ENCODE results near the gene WDSUB1.
A peak's percentile ranks its signal among the peaks of the same experiment; 100 is the strongest.

WDSUB1 gene

GRCh38 chr2:159265171-159265576 is 21.3 kb downstream of the WDSUB1 start:
- no peak for DNase-seq

- no peak for DNase-seq
Observed at GRCh38 chr2:159262904-159263303, 23.6 kb downstream of the WDSUB1 start.

GRCh38 chr2:159262226-159262625 is 24.3 kb downstream of the WDSUB1 start:
- DNase-seq: no peak

GRCh38 chr2:159256159-159256558 is 30.3 kb downstream of the WDSUB1 start:
- no peak for DNase-seq

GRCh38 chr2:159252905-159253304 is 33.6 kb downstream of the WDSUB1 start:
- no peak for DNase-seq

- DNase-seq: no peak
Observed at GRCh38 chr2:159251296-159252173, 35.0 kb downstream of the WDSUB1 start.

GRCh38 chr2:159249990-159250715 is 36.4 kb downstream of the WDSUB1 start:
- DNase-seq: no peak

GRCh38 chr2:159246325-159246988 is 40.0 kb downstream of the WDSUB1 start:
- DNase-seq: no peak

- no peak for DNase-seq
Observed at GRCh38 chr2:159243529-159243928, 43.0 kb downstream of the WDSUB1 start.

- no peak for DNase-seq
Observed at GRCh38 chr2:159234868-159235267, 51.6 kb downstream of the WDSUB1 start.

- no peak for DNase-seq
Observed at GRCh38 chr2:159232456-159233170, 53.9 kb downstream of the WDSUB1 start.

- DNase-seq: no peak
Observed at GRCh38 chr2:159230145-159230877, 56.2 kb downstream of the WDSUB1 start.

- DNase-seq: no peak
Observed at GRCh38 chr2:159229476-159230144, 56.9 kb downstream of the WDSUB1 start.

GRCh38 chr2:159228081-159228581 is 58.4 kb downstream of the WDSUB1 start:
- DNase-seq: no peak

GRCh38 chr2:159227467-159227866 is 59.0 kb downstream of the WDSUB1 start:
- DNase-seq: no peak

GRCh38 chr2:159226608-159227385 is 59.7 kb downstream of the WDSUB1 start:
- DNase-seq: no peak

- peak in 1 of 2 experiments; percentile 39 for DNase-seq
Observed at GRCh38 chr2:159226059-159226461, 60.4 kb downstream of the WDSUB1 start.

- DNase-seq: no peak
Observed at GRCh38 chr2:159225025-159226016, 61.2 kb downstream of the WDSUB1 start.
